Right lobe of liver (tissue), 4 donors: ENCODE results near the gene SIRT1.

ENCODE experiments used
- POLR2A ChIP-seq: fragments of 450-650 bp; IDR thresholded peaks from one replicate; pipeline ENCODE4 v1.6.1; 2017; ENCODE audit warnings: antibody characterized with exemption, mild to moderate bottlenecking
- TF ChIP-seq, protein P1 (sequence below), 4 donors: fragments of 200-600 bp in 3 of 4; fragments of 450-650 bp in 1 of 4; IDR thresholded peaks; one replicate each; pipeline versions ENCODE4 v1.5.1 to v1.8.0; 2016 to 2022; ENCODE audit warnings: antibody characterized with exemption in 4 of 4, mild to moderate bottlenecking in 2 of 4
- donor health status: DM: no; HTN: no; CAD: no.
- donor health status: DM: no; HTN: no; CAD: no.
- donor health status: DM: no; HTN: yes; CAD: no.

GRCh38 chr10:67914777-67915340, 30.4 kb downstream of the SIRT1 start:
- TF ChIP-seq, protein P1, sequence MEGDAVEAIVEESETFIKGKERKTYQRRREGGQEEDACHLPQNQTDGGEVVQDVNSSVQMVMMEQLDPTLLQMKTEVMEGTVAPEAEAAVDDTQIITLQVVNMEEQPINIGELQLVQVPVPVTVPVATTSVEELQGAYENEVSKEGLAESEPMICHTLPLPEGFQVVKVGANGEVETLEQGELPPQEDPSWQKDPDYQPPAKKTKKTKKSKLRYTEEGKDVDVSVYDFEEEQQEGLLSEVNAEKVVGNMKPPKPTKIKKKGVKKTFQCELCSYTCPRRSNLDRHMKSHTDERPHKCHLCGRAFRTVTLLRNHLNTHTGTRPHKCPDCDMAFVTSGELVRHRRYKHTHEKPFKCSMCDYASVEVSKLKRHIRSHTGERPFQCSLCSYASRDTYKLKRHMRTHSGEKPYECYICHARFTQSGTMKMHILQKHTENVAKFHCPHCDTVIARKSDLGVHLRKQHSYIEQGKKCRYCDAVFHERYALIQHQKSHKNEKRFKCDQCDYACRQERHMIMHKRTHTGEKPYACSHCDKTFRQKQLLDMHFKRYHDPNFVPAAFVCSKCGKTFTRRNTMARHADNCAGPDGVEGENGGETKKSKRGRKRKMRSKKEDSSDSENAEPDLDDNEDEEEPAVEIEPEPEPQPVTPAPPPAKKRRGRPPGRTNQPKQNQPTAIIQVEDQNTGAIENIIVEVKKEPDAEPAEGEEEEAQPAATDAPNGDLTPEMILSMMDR (IDR thresholded peaks at IDR 0.05) = no peak
- no peak for TF ChIP-seq POLR2A
